SU-DHL-6 (cell line): ENCODE measurements around the gene GNPTG.

Experiments
- H2AFZ ChIP-seq: fragments of 200-600 bp; sonication (generic); 2 replicates; pipeline ENCODE4 v1.6.1; 2014; ENCODE audit warnings: low read depth, mild to moderate bottlenecking, moderate library complexity, mixed read lengths, antibody characterized with exemption, low read length; ENCODE audit not compliant: severe bottlenecking
- H3F3A ChIP-seq: fragments of 200-600 bp; shearing (Covaris generic); 2 replicates; pipeline ENCODE4 v1.6.0; 2016; ENCODE audit warnings: antibody characterized with exemption, mild to moderate bottlenecking; ENCODE audit not compliant: insufficient read depth
- H3K27ac ChIP-seq: fragments of 200-600 bp; sonication (generic); 2 replicates; pipeline ENCODE4 v1.5.1; 2016; ENCODE audit warnings: low read depth, mild to moderate bottlenecking, low read length, moderate library complexity, mixed read lengths
- H3K27me3 ChIP-seq: fragments of 200-600 bp; sonication (generic), shearing (Covaris generic); 2 replicates; pipeline ENCODE4 v1.6.0; 2014; ENCODE audit warnings: mild to moderate bottlenecking, low read length
- H3K36me3 ChIP-seq: fragments of 200-600 bp; sonication (generic); 2 replicates; pipeline ENCODE4 v1.6.1; 2014; ENCODE audit warnings: mild to moderate bottlenecking, low read length, mixed read lengths
- H3K4me2 ChIP-seq: fragments of 300-600, 200-600 bp; shearing (Covaris generic), sonication (generic); 2 replicates; pipeline ENCODE4 v1.6.0; 2014; ENCODE audit warnings: low read length, low read depth, mild to moderate bottlenecking; ENCODE audit not compliant: poor library complexity, severe bottlenecking
- H3K4me3 ChIP-seq: fragments of 200-600 bp; sonication (generic); 2 replicates; pipeline ENCODE4 v1.5.1; 2014; ENCODE audit warnings: antibody characterized with exemption, low read length, mild to moderate bottlenecking, mixed read lengths; ENCODE audit not compliant: insufficient read depth, poor library complexity, severe bottlenecking
- H3K79me2 ChIP-seq: fragments of 200-600 bp; sonication (generic); 2 replicates; pipeline ENCODE4 v1.6.1; 2014; ENCODE audit warnings: mild to moderate bottlenecking, low read length, moderate library complexity; ENCODE audit not compliant: insufficient read depth
- H3K9ac ChIP-seq: fragments of 200-600 bp; sonication (generic); 2 replicates; pipeline ENCODE4 v1.7.0; 2014; ENCODE audit warnings: mild to moderate bottlenecking, low read length
- H3K9me2 ChIP-seq: fragments of 200-600 bp; sonication (generic); replicated peaks from 2 replicates; pipeline ENCODE4 v1.6.1; 2014; ENCODE audit warnings: low read length; ENCODE audit not compliant: insufficient read depth
- H3K9me3 ChIP-seq: fragments of 200-600 bp; sonication (generic); 2 replicates; pipeline ENCODE4 v1.6.1; 2014; ENCODE audit warnings: low read length, mixed read lengths; ENCODE audit not compliant: insufficient read depth
- H4K20me1 ChIP-seq: fragments of 200-600 bp; sonication (generic); 2 replicates; pipeline ENCODE4 v1.6.1; 2014; ENCODE audit warnings: low read depth, mild to moderate bottlenecking, antibody characterized with exemption, low read length, moderate library complexity, mixed read lengths
- EZH2phosphoT487 ChIP-seq: fragments of 200-600 bp; sonication (generic), shearing (Covaris generic); conservative IDR thresholded peaks from 2 replicates; pipeline ENCODE4 v1.6.1; 2018; ENCODE audit warnings: mild to moderate bottlenecking, antibody characterized with exemption, low read length, moderate library complexity, mixed read lengths
- TF ChIP-seq, protein P1 (sequence below): fragments of 200-600 bp; sonication (generic); IDR thresholded peaks from one replicate; pipeline ENCODE4 v1.5.1; 2017; ENCODE audit warnings: antibody characterized with exemption, mild to moderate bottlenecking, low read length, moderate library complexity; ENCODE audit not compliant: insufficient read depth, poor library complexity, severe bottlenecking

GNPTG gene

DNA sequence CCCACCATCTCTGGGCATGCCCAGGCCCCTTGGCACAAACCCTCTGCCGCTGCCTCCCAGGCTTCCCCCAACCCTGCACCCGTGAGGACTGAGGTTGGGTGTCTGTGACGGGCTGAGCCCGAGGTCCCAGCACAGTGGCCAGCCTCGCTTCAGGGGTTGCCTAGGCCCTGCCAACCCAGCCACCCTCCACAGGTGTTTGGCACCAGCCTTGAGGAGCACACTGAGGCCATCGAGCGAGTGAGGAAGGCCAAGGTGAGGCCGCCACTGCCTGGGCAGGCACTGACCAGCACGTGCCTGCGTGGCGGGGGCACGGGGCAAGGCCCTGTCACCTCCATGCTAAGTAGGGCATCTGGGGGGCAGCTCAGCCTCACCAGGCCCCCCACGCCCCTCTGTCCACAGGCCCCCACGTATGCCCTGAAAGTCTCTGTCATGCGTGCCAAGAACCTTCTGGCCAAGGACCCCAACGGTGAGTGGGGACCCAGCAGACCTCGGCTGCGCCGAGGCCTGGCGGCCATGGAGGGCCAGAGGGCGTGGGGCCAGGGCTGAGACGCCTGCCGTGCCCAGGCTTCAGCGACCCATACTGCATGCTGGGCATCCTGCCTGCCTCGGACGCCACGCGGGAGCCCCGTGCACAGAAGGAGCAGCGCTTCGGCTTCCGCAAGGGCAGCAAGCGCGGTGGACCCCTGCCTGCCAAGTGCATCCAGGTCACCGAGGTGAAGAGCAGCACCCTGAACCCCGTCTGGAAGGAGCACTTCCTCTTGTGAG is 10.8 kb upstream of the GNPTG start:
- H3K36me3 ChIP-seq = no peaks in the 10 kb centered on the region
- H3K79me2 ChIP-seq = no peaks in the 10 kb centered on the region
- H4K20me1 ChIP-seq = no peaks in the 10 kb centered on the region
- no peak overlapping the region for H3K4me2 ChIP-seq
- H3K27me3 ChIP-seq = no peaks in the 10 kb centered on the region
- H2AFZ ChIP-seq = no peak overlapping the region
- no peak overlapping the region for H3K27ac ChIP-seq
- no peak overlapping the region for H3K9ac ChIP-seq
- no peaks in the 10 kb centered on the region for H3F3A ChIP-seq
- TF ChIP-seq EZH2phosphoT487 = no peak
- TF ChIP-seq, protein P1, sequence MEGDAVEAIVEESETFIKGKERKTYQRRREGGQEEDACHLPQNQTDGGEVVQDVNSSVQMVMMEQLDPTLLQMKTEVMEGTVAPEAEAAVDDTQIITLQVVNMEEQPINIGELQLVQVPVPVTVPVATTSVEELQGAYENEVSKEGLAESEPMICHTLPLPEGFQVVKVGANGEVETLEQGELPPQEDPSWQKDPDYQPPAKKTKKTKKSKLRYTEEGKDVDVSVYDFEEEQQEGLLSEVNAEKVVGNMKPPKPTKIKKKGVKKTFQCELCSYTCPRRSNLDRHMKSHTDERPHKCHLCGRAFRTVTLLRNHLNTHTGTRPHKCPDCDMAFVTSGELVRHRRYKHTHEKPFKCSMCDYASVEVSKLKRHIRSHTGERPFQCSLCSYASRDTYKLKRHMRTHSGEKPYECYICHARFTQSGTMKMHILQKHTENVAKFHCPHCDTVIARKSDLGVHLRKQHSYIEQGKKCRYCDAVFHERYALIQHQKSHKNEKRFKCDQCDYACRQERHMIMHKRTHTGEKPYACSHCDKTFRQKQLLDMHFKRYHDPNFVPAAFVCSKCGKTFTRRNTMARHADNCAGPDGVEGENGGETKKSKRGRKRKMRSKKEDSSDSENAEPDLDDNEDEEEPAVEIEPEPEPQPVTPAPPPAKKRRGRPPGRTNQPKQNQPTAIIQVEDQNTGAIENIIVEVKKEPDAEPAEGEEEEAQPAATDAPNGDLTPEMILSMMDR = no peak
- H3K4me3 ChIP-seq = no peak overlapping the region
- no peaks in the 10 kb centered on the region for H3K9me3 ChIP-seq
- no peaks in the 10 kb centered on the region for H3K9me2 ChIP-seq

DNA sequence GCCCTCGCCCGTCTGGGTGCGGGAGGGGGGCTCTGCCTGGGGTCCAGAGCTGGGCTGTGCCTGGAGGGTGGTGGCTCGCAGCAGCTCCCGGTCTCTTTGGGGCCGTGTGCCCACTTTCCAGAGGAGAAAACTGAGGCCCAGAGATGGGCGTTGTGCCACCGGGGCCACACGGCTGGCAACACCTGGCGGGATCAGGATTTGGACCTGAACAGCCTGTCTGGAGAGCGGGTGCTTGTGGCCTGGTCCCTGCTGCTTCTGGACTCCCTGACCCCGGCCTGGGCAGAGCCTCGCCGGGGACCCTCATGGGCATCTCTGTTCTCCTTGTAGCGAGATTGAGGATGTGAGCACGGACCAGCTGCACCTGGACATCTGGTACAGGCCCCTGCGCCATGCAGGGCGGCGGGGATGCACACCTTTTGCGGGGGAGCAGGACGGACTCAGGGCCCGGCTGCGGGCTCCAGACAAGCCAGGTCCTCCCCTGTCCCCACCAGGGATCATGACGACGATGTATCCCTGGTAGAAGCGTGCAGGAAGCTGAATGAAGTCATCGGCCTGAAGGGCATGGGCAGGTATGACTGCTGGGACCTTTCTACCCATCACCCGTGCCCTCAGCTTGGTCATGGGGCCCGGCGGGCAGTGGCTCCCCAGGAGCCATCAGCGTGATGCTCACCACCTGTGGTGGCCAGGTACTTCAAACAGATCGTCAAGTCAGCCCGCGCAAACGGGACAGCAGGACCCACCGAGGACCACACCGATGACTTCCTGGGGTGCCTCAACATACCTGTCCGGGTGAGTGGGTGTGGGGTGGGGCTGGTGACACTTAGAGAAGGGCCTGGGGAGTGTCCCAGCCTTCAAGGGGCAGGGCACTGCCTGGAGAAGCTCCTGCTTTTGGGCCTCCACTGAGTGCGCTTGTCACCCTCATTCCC is 10.0 kb upstream of the GNPTG start:
- Histone ChIP-seq H2AFZ (no peak overlapping the region), H3K9me2 (no peaks in the 10 kb centered on the region), H3K79me2 (no peaks in the 10 kb centered on the region), H3K36me3 (no peaks in the 10 kb centered on the region), H4K20me1 (no peaks in the 10 kb centered on the region), H3K9ac (no peak overlapping the region), H3K4me2 (peak overlapping the region; percentile 46), H3K27me3 (no peaks in the 10 kb centered on the region), H3K27ac (no peak overlapping the region), H3F3A (no peaks in the 10 kb centered on the region), H3K9me3 (no peaks in the 10 kb centered on the region), H3K4me3 (no peak overlapping the region)
- TF ChIP-seq EZH2phosphoT487 = no peak
- TF ChIP-seq, protein P1 = no peak

DNA sequence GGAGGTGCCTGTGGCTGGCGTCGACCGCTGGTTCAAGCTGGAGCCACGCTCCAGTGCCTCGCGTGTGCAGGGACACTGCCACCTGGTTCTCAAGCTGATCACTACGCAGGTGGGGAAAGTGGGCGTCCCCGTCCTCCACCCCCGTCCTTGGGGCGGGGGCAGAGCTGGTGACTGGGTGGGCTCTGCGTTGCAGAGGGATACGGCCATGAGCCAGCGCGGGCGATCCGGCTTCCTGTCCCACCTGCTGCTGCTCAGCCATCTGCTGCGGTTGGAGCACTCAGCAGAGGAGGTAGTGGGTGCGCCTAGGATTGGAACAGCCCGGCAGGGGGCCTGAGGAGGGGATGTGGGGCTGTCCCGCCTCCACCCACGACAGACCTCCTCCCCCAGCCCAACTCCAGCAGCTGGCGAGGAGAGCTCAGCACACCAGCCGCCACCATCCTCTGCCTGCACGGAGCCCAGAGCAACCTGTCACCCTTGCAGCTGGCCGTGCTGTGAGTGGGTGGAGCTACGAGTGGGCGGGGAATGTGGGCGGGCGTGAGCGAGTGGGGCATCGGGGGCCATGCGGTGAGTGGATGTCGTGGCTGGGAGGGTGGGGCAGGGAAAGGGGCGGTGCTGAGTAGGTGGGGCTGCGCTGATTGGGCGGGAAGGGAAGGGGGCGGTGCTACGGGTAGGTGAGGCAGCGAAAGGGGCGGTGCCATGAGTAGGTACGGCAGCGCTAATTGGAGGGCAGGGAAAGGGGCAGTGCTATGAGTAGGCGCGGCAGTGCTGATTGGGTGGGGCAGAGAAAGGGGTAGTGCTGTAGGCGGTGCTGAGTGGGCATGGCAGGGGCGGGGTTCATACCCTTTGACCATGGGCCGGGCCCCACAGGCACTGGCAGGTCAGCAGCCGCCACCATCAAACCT is 9.0 kb upstream of the GNPTG start:
- Histone ChIP-seq H3F3A (no peaks in the 10 kb centered on the region), H3K27ac (peak overlapping the region; percentile 38; the same call in 1 of the 2 replicates), H3K4me3 (peak overlapping the region; percentile 16), H3K27me3 (no peaks in the 10 kb centered on the region), H3K9me3 (no peaks in the 10 kb centered on the region), H3K79me2 (no peaks in the 10 kb centered on the region), H2AFZ (no peak overlapping the region), H3K9me2 (no peaks in the 10 kb centered on the region), H3K9ac (no peak overlapping the region; the same call in 1 of the 2 replicates), H3K4me2 (peak overlapping the region; percentile 50), H3K36me3 (no peaks in the 10 kb centered on the region), H4K20me1 (no peaks in the 10 kb centered on the region)
- TF ChIP-seq EZH2phosphoT487 = no peak
- TF ChIP-seq, protein P1 = no peak
